Transverse colon (tissue), 3 donors: ENCODE measurements around the gene MTHFR.

Source experiments
- CTCF ChIP-seq, 5 experiments: fragments of 200-600 bp in 3 of 5; fragments of 450-650 bp in 2 of 5; sonication (generic) in 3 of 5; IDR thresholded peaks; 1 replicate in 2 of 5; 2 replicates in 3 of 5; pipeline ENCODE4 v1.5.1; 2016 to 2017; ENCODE audit warnings: antibody characterized with exemption in 5 of 5, inconsistent platforms in 3 of 5, mild to moderate bottlenecking in 2 of 5, moderate library complexity in 1 of 5
- EP300 ChIP-seq: sonication (generic); formaldehyde crosslinking; IDR thresholded peaks from one replicate; pipeline ENCODE4 v1.6.1; 2017; ENCODE audit warnings: antibody characterized with exemption, low read depth

- TF ChIP-seq EP300, result no peak
- no peak for TF ChIP-seq CTCF (IDR thresholded peaks at IDR 0.05)
Measured at GRCh38 chr1:11831945-11832725, 26.4 kb upstream of the MTHFR start.
